H9 (cell line): ENCODE data around the gene SIL1. TPM values are rescaled to one million over a fixed set of nuclear protein-coding genes. Genes with fewer than 3 reads are reported as not detected.

Experiments
- DNase-seq: peaks from one replicate; pipeline ENCODE4 v3.0.0-alpha.2; 2017
- H2AFZ ChIP-seq: one replicate; pipeline ENCODE4 v1.6.1; 2013; ENCODE audit warnings: mild to moderate bottlenecking, low read length, control low read depth, moderate library complexity
- H2AK5ac ChIP-seq: 2 replicates; pipeline ENCODE4 v1.6.1; 2013; ENCODE audit warnings: low read length, control low read depth, mixed read lengths; ENCODE audit not compliant: insufficient read length
- H2BK120ac ChIP-seq: one replicate; pipeline ENCODE4 v1.6.1; 2013; ENCODE audit warnings: low read depth, mild to moderate bottlenecking, low read length, control low read depth, inconsistent platforms; ENCODE audit not compliant: poor library complexity, severe bottlenecking
- H2BK12ac ChIP-seq: 2 replicates; pipeline ENCODE4 v1.6.1; 2013; ENCODE audit warnings: low read length, control low read depth, mixed read lengths, low read depth; ENCODE audit not compliant: insufficient read length
- H2BK15ac ChIP-seq: 2 replicates; pipeline ENCODE4 v1.6.1; 2013; ENCODE audit warnings: low read depth, low read length, control low read depth
- H2BK20ac ChIP-seq: one replicate; pipeline ENCODE4 v1.6.1; 2013; ENCODE audit warnings: low read depth, mild to moderate bottlenecking, low read length, control low read depth, inconsistent platforms; ENCODE audit not compliant: poor library complexity, severe bottlenecking
- H2BK5ac ChIP-seq: 2 replicates; pipeline ENCODE4 v1.6.1; 2013; ENCODE audit warnings: low read length, control low read depth, mixed read lengths; ENCODE audit not compliant: insufficient read length
- H3K14ac ChIP-seq: 2 replicates; pipeline ENCODE4 v1.6.1; 2013; ENCODE audit warnings: low read length, control low read depth; ENCODE audit not compliant: insufficient read depth
- H3K18ac ChIP-seq: 2 replicates; pipeline ENCODE4 v1.6.1; 2013; ENCODE audit warnings: low read depth, mild to moderate bottlenecking, mixed read lengths, low read length, control low read depth; ENCODE audit not compliant: insufficient read length
- H3K23ac ChIP-seq: 2 replicates; pipeline ENCODE4 v1.6.1; 2013; ENCODE audit warnings: low read length, control low read depth, mixed read lengths, low read depth; ENCODE audit not compliant: insufficient read length
- H3K23me2 ChIP-seq: 2 replicates; pipeline ENCODE4 v1.6.1; 2013; ENCODE audit warnings: low read depth, mild to moderate bottlenecking, mixed read lengths, low read length, control low read depth; ENCODE audit not compliant: insufficient read length, poor library complexity, severe bottlenecking
- H3K27ac ChIP-seq: 2 replicates; pipeline ENCODE4 v1.5.1; 2013; ENCODE audit warnings: low read length, control low read depth, mixed read lengths, low read depth; ENCODE audit not compliant: insufficient read length
- H3K27me3 ChIP-seq: 2 replicates; pipeline ENCODE4 v1.6.1; 2013; ENCODE audit warnings: low read length, control low read depth, inconsistent platforms; ENCODE audit not compliant: insufficient read depth
- H3K4ac ChIP-seq: 2 replicates; pipeline ENCODE4 v1.6.1; 2013; ENCODE audit warnings: low read depth, mild to moderate bottlenecking, control low read depth, inconsistent platforms, low read length, moderate library complexity
- H3K4me1 ChIP-seq: 2 replicates; pipeline ENCODE4 v1.6.1; 2013; ENCODE audit warnings: low read length, control low read depth, inconsistent platforms; ENCODE audit not compliant: insufficient read depth
- H3K4me2 ChIP-seq: 2 replicates; pipeline ENCODE4 v1.6.1; 2013; ENCODE audit warnings: low read length, control low read depth, mixed read lengths; ENCODE audit not compliant: insufficient read length, insufficient read depth
- H3K56ac ChIP-seq: 2 replicates; pipeline ENCODE4 v1.6.1; 2013; ENCODE audit warnings: low read depth, mild to moderate bottlenecking, mixed read lengths, low read length, control low read depth; ENCODE audit not compliant: insufficient read length
- H3K79me1 ChIP-seq: 2 replicates; pipeline ENCODE4 v1.6.1; 2013; ENCODE audit warnings: low read depth, mild to moderate bottlenecking, moderate library complexity, low read length, control low read depth, inconsistent platforms; ENCODE audit not compliant: insufficient read depth, poor library complexity, severe bottlenecking
- H3K79me2 ChIP-seq: 2 replicates; pipeline ENCODE4 v1.6.1; 2013; ENCODE audit warnings: low read length, control low read depth, inconsistent platforms; ENCODE audit not compliant: insufficient read depth
- H3K9ac ChIP-seq: 2 replicates; pipeline ENCODE4 v1.6.1; 2013; ENCODE audit warnings: low read length, control low read depth, mixed read lengths; ENCODE audit not compliant: insufficient read length; ENCODE audit errors: extremely low read depth
- H3K9me3 ChIP-seq: one replicate; pipeline ENCODE4 v1.6.1; 2013; ENCODE audit warnings: low read depth, low read length, inconsistent platforms; ENCODE audit not compliant: control insufficient read depth
- H3T11ph ChIP-seq: one replicate; pipeline ENCODE4 v1.6.1; 2013; ENCODE audit warnings: mild to moderate bottlenecking, low read length, control low read depth, inconsistent platforms
- H4K20me1 ChIP-seq: one replicate; pipeline ENCODE4 v1.6.1; 2013; ENCODE audit not compliant: control insufficient read depth, insufficient read length, insufficient read depth
- H4K5ac ChIP-seq: 2 replicates; pipeline ENCODE4 v1.6.1; 2013; ENCODE audit warnings: low read depth, mild to moderate bottlenecking, mixed read lengths, low read length, control low read depth; ENCODE audit not compliant: insufficient read length
- H4K8ac ChIP-seq: replicated peaks from 2 replicates; pipeline ENCODE4 v1.6.1; 2013; ENCODE audit warnings: low read length, control low read depth, mixed read lengths, low read depth; ENCODE audit not compliant: insufficient read length
- H4K91ac ChIP-seq: 2 replicates; pipeline ENCODE4 v1.6.1; 2013; ENCODE audit warnings: low read depth, mild to moderate bottlenecking, moderate library complexity, mixed read lengths, low read length, control low read depth; ENCODE audit not compliant: insufficient read length
- H3K27ac Mint-ChIP-seq, 3 experiments: 2 replicates in 2 of 3; 3 replicates in 1 of 3; pipeline ENCODE4 v1.8.0; 2020 to 2021; ENCODE audit warnings: mixed read lengths in 3 of 3, mild to moderate bottlenecking in 1 of 3, moderate library complexity in 1 of 3
- H3K27me3 Mint-ChIP-seq: 2 replicates; pipeline ENCODE4 v1.8.0; 2021; ENCODE audit warnings: low read depth, mild to moderate bottlenecking, moderate library complexity, mixed read lengths
- H3K36me3 Mint-ChIP-seq, 3 experiments: 2 replicates in 2 of 3; 3 replicates in 1 of 3; pipeline ENCODE4 v1.8.0; 2020 to 2021; ENCODE audit warnings: low read depth in 3 of 3, mixed read lengths in 3 of 3; ENCODE audit not compliant: insufficient read depth in 1 of 3
- H3K4me1 Mint-ChIP-seq, 2 experiments: 2 replicates each; pipeline ENCODE4 v1.8.0; 2020; ENCODE audit warnings: mixed read lengths in 2 of 2
- H3K4me3 Mint-ChIP-seq, 2 experiments: 2 replicates in 1 of 2; 3 replicates in 1 of 2; pipeline ENCODE4 v1.8.0; 2020 to 2021; ENCODE audit warnings: mild to moderate bottlenecking in 2 of 2, mixed read lengths in 2 of 2, moderate library complexity in 1 of 2
- H3K9me3 Mint-ChIP-seq, 2 experiments: 2 replicates in 1 of 2; 3 replicates in 1 of 2; pipeline ENCODE4 v1.8.0; 2020; ENCODE audit warnings: mild to moderate bottlenecking in 2 of 2, mixed read lengths in 2 of 2, moderate library complexity in 1 of 2
- WGBS: extraction: QIAGEN DNeasy Blood & Tissue Kit; methylation state at CpG from one replicate; pipeline ENCODE4 v1.1.7; 2013; ENCODE audit warnings: missing lambda C conversion rate, low lambda C conversion rate, mixed read lengths; ENCODE audit not compliant: insufficient read length; ENCODE audit errors: extremely low coverage; 5-methylcytosine and 5-hydroxymethylcytosine counted together
- total RNA-seq: library from RNA; stranded (reverse); gene quantifications from 2 replicates; pipeline ENCODE4 v1.2.1, GENCODE V29; 2021
- TF ChIP-seq, protein P1 (sequence below): fragments of 200-600 bp; sonication (generic); conservative IDR thresholded peaks from 3 replicates; pipeline ENCODE4 v1.8.0; 2021; ENCODE audit warnings: antibody characterized with exemption, mild to moderate bottlenecking

The SIL1 gene
- total RNA-seq, 1 experiment from 2014 or later: 10.6 TPM

GRCh38 chr5:138972230-138972629 lies 225.9 kb downstream of the SIL1 start:
- Histone ChIP-seq H2BK20ac (no peak overlapping the region), H3T11ph (no peak overlapping the region), H2BK15ac (no peak overlapping the region), H3K4ac (no peak overlapping the region), H3K27me3 (no peaks in the 10 kb centered on the region), H4K20me1 (no peaks in the 10 kb centered on the region), H2BK12ac (no peak overlapping the region), H4K5ac (no peak overlapping the region), H3K79me2 (no peaks in the 10 kb centered on the region), H2BK120ac (no peak overlapping the region), H3K4me2 (no peak overlapping the region), H3K9ac (no peak overlapping the region), H2AFZ (no peak overlapping the region), H3K27ac (no peak overlapping the region), H4K8ac (no peak overlapping the region), H2AK5ac (no peak overlapping the region), H2BK5ac (no peak overlapping the region), H3K79me1 (no peaks in the 10 kb centered on the region), H3K9me3 (no peaks in the 10 kb centered on the region), H3K23me2 (no peaks in the 10 kb centered on the region), H4K91ac (no peak overlapping the region), H3K4me1 (no peaks in the 10 kb centered on the region), H3K56ac (no peak overlapping the region), H3K18ac (no peak overlapping the region), H3K23ac (no peak overlapping the region), H3K14ac (no peak overlapping the region)
- TF ChIP-seq, protein P1, sequence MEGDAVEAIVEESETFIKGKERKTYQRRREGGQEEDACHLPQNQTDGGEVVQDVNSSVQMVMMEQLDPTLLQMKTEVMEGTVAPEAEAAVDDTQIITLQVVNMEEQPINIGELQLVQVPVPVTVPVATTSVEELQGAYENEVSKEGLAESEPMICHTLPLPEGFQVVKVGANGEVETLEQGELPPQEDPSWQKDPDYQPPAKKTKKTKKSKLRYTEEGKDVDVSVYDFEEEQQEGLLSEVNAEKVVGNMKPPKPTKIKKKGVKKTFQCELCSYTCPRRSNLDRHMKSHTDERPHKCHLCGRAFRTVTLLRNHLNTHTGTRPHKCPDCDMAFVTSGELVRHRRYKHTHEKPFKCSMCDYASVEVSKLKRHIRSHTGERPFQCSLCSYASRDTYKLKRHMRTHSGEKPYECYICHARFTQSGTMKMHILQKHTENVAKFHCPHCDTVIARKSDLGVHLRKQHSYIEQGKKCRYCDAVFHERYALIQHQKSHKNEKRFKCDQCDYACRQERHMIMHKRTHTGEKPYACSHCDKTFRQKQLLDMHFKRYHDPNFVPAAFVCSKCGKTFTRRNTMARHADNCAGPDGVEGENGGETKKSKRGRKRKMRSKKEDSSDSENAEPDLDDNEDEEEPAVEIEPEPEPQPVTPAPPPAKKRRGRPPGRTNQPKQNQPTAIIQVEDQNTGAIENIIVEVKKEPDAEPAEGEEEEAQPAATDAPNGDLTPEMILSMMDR: no peak
- Mint-ChIP-seq H3K9me3 (no peaks in the 10 kb centered on the region), H3K36me3 (no peaks in the 10 kb centered on the region), H3K4me1 (peaks cover 13 to 29% of the 10 kb centered on the region in 2 experiments; a peak in 3 of 4 replicates), H3K27ac (peak overlapping the region in 1 of 3 experiments; percentile 5; a peak in 1 of 7 replicates), H3K4me3 (no peak overlapping the region), H3K27me3 (peaks cover 2% of the 10 kb centered on the region; the same call in 1 of the 2 replicates)
- no CpG with 5 or more reads among the region's 1 CpG for WGBS
- DNase-seq: no peak
